NCI-H1694 treated with DMSO at 0.1 percent for 48 hours (cell line): ENCODE data around the gene TMEM266.
"Not testable (repeated sequence)": the region's sequence is repeated elsewhere in the genome, so short reads cannot be mapped to it uniquely, and the experiment has no call there.

Experiments
- DNase-seq: peaks from one replicate; lab custom pipeline; 2025; lab: John Stamatoyannopoulos, UW

Gene TMEM266

GRCh38 chr15:76059320-76060117 is at the start of gene TMEM266:
Gene TMEM266, plus strand, starts transcription at chr15:76059985. Its CDS starts 74,279 bp downstream, at chr15:76134264.
- DNase-seq: peak; percentile 5

DNA sequence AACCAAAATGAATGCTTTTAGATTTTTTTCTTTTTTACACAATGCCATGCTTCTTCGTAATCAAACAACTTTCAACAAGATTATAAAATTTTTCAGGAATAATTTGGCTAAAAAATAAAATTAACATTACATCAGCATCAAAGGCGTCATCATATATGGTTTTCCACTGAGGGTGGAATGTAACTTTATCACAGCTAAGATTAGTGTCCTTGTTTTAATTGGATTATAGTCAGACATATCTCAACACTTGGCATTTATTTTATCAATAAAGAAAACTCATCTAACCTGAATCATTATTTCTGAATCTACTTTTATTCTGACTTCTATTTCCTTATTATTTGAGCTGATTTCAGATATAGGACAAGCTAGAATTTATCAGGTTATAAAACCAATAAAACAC is 49.2 kb upstream of the TMEM266 start:
- DNase-seq: no peak

DNA sequence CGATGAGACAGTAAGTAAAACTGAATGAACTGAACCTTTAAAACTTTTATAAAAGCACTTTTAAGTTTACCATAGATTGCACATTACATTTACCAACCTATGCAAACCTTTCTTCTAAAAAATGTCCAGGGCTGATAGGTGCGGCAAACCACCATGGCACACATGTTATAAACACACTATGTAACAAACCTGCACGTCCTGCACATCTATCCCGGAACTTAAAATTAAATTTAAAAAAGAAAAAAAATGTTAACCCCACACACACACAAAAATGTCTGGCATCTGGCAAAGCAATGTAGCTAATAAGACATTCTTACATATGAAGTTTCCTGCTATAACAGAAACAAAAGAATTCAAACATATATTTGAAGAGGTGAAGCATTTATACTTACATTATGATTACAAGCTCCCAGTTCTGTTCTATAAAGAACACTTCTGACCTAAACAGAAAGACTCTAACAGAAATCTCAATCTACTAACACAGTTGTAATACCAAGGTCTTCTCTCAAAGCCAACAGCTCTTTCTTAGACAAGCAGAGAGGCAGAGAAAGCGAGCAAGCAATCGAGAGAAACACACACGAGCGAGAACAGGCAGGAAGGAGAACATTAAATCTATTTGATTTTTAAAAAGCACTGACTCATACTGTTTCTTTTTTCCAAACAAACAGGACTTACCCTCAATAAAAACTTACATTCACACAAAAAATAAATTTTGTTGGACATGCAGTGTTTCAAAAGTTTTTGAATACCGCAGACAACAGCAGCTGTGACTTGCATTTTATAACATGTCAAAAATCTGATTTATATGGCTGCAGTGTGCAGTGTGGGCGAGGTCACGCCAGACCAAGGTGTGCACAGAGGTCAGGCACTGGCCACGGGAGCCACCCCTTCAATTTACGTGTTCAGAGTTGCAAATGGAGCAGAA is 47.9 kb upstream of the TMEM266 start, which contains the start of gene NRG4:
Gene NRG4, minus strand, starts transcription at position 798 of the 925 bp plus-strand sequence. CDS start 1,194 bp downstream, outside the sequence.
- no peak for DNase-seq

DNA sequence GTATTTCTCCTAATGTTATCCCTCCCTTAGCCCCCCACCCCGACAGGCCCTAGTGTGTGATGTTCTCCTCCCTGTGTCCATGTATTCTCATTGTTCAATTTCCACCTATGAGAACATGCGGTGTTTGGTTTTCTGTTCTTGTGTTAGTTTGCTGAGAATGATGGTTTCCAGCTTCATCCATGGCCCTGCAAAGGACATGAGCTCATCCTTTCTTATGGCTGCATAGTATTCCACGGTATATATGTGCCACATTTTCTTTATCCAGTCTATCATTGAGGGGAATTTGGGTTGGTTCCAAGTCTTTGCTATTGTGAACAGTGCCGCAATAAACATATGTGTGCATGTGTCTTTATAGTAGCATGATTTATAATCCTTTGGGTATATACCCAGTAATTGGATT is 46.3 kb upstream of the TMEM266 start:
- DNase-seq: not testable (repeated sequence)

DNA sequence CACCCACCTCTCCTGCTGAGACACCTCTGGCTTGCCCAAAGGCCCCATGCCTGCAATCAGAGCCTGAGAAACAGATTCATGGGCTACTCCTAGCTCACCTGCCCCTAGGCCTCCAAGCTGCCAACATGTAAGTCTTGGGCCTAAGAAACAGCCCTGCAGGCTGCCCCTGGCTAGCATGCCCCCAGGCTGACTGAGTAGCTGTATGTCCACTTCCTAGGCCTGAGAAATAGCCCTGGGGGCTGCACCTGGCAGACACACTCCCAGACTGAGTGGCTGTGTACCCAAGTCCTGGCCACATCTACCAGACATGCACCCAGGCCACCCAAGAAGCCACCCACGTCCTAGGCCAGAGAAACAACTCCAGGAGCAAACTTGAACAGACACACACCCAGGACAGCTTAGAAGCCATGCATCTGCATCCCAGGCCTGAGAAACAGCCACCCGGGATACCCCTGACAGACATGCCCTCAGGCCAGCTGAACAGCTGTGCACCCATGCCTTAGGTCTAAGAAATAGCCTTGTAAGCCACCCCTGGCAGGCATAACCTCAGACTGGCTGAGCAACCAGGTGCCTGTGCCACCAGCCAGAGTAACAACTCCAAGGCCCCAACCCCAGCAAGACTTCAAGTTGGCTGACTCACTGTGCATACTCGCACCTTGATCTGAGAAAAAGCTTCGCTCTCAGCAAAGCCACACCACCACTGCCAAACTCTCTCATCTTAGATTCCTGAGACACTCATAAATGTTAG is 35.6 kb upstream of the TMEM266 start:
- no peak for DNase-seq

- DNase-seq: no peak
These were observed 27.7 kb upstream of the TMEM266 start for GRCh38 chr15:76032046-76032445.

DNA sequence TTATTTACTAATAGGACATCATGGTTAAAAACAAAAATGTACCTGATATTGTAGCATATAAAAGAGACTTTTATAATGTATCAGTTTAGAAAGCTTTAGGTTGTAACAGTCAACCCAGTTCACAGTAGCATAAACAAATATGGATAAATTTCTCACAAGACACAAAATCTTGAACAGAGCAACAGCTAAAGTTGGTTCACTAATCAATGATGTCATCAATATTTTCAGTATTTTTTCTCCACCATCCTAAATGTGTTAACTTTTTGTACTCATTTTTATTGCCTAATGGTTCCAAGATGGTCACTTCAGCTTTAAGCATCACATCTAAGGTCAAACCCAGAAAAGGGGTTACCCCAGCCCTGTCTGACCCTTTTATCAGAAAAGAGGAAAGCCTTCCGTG is 26.3 kb upstream of the TMEM266 start:
- DNase-seq: no peak

GRCh38 chr15:76034111-76034510 is 25.7 kb upstream of the TMEM266 start:
- DNase-seq: no peak

GRCh38 chr15:76035593-76035992 is 24.2 kb upstream of the TMEM266 start:
- no peak for DNase-seq

GRCh38 chr15:76038512-76038911 is 21.3 kb upstream of the TMEM266 start:
- DNase-seq: no peak

- DNase-seq: not testable (repeated sequence)
These were observed 5.6 kb upstream of the TMEM266 start for GRCh38 chr15:76054201-76054600.

DNA sequence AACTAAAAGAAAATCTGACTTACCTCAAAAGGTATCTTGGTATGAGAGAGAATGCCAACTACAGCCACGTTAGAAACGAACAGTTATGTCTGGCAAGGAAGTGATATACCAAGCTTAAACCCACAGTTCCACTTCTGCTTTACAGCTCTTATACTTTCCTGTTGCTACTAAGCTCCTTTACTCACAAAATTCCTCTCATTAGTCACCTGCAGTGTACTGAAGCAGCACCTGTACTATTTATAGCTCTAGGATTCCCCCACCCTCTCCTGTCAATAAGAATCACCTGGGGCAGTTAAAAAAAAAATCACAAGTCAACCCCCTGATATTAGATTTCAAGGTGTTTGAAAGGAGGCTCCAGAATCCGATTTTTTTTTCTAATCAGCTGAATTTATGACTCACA is 2.9 kb upstream of the TMEM266 start:
- no peak for DNase-seq

- peak; percentile 30 for DNase-seq
These were observed 2.3 kb upstream of the TMEM266 start for GRCh38 chr15:76057332-76058000.

- DNase-seq: peak; percentile 13
These were observed 968 bp upstream of the TMEM266 start for GRCh38 chr15:76058714-76059319.

DNA sequence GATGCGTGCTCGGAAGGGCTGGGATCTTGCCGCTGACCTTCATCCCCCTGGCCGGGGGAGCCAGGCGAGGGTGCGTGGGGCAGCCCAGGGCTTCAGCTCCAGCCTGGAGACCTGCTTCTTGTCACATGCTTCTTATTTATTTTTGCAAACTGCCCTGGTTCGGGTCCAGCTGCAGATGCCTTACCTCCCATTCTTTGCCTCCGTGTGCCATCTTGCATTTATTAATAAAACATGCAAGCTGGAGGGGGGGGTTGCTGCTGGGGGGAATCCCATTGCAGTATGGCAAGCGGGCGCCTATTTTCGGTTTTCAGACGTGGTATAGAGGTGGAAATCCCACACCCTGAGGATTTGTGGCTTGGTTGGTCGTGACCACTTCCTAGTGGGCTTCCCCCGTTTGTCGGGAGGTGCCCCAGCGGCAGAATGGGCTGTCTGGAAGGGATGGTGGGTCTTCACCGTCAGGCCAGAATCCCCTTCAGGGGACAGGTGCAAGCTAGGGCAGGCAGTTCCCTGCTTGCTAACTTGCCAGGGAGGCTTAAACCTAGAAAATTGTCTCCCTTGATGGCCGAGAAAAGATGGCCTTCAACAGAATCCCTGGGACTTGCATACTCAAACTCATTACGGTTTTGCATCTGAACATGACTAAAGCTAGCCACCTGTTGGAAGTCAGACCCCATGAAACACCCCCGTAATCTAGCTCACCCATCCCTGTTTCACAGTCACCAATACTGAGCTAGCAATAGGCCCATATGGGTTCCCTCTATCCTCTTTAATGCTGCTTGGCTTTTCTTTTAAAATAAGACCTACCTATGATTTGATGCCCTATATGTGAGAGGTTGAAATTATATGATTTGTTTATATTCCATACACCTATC is 569 bp downstream of the TMEM266 start:
- DNase-seq: no peak

DNA sequence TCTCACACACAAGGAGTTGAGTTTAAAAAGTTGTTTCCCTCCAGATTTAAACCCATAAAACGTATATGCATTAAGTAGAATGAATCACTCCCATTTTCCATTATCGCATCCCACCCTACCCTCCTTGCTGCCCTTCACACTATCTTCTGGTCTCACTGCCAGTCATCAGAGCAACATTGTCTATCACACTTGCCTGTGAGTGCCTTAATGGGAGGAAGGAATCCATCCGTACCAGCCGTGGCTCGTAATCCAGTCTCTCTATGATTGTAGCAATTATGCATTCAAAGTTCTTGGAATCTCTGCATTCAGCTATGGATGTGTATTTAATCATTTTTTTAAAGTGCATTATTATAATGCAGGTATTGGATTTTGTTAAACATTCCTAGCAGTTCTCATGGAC is 1.9 kb downstream of the TMEM266 start:
- DNase-seq: no peak

DNA sequence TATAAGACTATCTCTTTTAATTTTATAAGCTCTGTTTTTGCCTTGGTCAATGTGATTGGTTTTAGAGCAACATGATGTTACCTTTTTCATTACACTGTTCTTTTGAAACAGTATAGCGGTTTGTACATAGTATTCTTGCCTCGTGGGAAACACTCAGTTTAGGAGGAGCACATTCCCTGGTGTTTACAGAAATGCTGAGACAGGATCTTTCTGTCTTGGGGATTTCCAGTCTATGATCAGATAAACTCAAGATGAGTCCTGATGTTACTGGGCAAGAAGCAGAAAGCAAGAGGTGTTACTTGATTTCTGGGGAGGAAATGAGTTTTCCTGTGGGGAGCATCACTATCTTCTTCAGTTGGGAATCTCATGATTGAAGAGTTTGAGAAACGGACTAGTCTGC is 2.5 kb downstream of the TMEM266 start:
- DNase-seq: no peak

DNA sequence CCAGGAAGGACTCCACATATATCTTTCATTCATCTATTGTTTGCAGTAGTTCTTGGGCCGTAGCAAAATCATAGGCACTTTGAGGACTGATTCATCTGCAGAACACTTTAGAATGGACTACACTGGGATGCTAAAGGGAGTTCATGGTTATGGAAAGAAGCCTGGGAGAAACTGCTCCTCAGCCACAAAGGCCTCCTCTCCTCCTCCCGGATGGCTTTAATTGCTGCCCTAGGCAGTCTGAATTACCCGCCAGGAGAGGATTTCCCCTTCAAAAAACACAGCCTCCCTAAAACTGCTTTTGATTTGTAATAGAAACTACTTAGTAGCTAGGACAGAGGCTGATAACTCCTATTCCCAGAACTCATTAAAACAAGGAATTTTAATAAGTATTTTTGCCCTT is 4.6 kb downstream of the TMEM266 start:
- no peak for DNase-seq

DNA sequence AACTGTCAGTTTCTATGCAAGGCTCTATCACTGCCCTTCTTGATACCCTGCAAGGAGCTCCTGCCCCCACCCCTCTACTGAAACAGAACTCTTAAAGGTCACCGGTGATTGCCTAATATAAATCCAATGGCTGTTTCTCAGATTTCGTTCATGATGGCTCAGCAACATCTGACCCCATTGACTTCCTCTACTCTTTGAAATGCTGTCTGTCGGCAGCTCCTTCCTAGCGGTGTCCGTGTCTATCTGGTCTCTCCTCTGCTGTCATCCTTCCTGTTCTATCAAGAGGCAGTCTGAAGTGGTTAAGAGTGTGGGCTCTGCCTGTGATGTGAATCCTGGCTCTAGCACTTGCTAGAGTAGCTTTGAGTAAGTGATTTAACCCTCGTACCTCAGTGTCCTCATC is 5.5 kb downstream of the TMEM266 start:
- no peak for DNase-seq

DNA sequence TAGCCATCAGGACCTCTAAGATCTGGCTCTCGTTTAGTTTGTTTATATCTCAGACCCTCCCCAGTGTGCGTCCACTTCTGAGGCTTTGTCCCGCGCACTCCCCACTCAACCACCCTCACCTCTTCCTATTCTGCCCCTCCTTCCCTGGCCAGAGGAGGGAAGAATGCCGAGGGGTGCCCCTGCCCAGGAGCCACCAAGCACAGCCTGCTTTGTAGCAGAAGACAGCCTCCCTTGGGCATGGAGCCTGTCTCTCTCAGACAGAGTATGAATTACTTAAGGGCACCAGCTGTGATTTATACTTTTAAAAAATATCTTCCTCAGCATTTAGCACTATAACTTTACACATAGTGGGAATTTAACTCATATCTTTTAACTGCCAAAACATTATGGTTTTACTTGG is 6.0 kb downstream of the TMEM266 start:
- no peak for DNase-seq
